GM12864 (cell line): ENCODE measurements around the gene FCN2.

Experiments used
- DNase-seq: peaks from one replicate; pipeline ENCODE4 v3.0.0-alpha.2; 2011; ENCODE audit warnings: low read depth
- H3K4me3 ChIP-seq: 2 replicates; pipeline ENCODE4 v1.5.1; 2011; ENCODE audit warnings: mild to moderate bottlenecking, low read depth, low read length, control low read depth
- TF ChIP-seq, protein P1 (sequence below): IDR thresholded peaks from 2 replicates; pipeline ENCODE4 v1.5.1; 2011; ENCODE audit warnings: low read depth, mild to moderate bottlenecking, moderate library complexity, low read length, control low read depth, inconsistent platforms; ENCODE audit errors: missing control alignments

Gene FCN2

DNA sequence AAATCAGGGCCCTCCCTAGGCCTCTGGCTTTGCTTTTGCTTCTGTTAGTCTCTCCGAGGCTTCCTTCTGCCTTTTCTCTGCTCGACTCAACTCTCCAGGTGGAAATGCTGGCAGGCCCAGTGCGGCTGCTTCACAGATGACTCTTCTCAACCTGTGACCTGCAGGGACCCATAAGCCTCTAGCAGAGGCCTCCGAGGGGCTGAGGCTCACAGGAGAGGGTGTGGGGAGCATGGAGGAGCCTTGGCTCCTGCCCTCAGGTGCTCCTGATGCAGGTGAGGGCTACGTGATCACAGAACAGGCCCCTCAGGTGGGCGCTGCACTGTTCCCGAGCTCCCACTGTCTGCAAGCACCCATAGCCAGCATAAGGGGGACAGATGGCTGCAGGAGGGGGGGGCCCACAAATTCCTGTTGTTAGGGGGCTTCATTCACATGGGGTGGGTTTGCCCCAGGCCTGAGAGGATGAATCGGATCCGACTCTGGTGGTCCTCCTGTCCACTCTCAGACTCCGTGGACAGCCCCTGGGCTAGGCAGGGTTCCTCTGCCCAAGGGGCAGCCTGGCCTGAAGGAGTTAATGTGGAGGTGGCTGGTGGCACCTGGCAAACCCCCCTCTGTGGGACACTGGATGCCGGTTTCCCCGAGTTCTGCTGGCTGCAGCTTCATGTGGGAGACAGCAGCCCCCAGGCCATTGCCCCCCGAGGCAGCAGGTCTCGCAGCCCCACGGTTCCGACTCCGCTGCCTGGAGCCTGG, 10.9 kb upstream of the FCN2 start:
- H3K4me3 ChIP-seq: no peak overlapping the region
- DNase-seq: no peak
- TF ChIP-seq, protein P1, sequence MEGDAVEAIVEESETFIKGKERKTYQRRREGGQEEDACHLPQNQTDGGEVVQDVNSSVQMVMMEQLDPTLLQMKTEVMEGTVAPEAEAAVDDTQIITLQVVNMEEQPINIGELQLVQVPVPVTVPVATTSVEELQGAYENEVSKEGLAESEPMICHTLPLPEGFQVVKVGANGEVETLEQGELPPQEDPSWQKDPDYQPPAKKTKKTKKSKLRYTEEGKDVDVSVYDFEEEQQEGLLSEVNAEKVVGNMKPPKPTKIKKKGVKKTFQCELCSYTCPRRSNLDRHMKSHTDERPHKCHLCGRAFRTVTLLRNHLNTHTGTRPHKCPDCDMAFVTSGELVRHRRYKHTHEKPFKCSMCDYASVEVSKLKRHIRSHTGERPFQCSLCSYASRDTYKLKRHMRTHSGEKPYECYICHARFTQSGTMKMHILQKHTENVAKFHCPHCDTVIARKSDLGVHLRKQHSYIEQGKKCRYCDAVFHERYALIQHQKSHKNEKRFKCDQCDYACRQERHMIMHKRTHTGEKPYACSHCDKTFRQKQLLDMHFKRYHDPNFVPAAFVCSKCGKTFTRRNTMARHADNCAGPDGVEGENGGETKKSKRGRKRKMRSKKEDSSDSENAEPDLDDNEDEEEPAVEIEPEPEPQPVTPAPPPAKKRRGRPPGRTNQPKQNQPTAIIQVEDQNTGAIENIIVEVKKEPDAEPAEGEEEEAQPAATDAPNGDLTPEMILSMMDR: no peak

GRCh38 chr9:134870301-134870694, 10.3 kb upstream of the FCN2 start:
- no peak for DNase-seq
- TF ChIP-seq, protein P1: no peak

DNA sequence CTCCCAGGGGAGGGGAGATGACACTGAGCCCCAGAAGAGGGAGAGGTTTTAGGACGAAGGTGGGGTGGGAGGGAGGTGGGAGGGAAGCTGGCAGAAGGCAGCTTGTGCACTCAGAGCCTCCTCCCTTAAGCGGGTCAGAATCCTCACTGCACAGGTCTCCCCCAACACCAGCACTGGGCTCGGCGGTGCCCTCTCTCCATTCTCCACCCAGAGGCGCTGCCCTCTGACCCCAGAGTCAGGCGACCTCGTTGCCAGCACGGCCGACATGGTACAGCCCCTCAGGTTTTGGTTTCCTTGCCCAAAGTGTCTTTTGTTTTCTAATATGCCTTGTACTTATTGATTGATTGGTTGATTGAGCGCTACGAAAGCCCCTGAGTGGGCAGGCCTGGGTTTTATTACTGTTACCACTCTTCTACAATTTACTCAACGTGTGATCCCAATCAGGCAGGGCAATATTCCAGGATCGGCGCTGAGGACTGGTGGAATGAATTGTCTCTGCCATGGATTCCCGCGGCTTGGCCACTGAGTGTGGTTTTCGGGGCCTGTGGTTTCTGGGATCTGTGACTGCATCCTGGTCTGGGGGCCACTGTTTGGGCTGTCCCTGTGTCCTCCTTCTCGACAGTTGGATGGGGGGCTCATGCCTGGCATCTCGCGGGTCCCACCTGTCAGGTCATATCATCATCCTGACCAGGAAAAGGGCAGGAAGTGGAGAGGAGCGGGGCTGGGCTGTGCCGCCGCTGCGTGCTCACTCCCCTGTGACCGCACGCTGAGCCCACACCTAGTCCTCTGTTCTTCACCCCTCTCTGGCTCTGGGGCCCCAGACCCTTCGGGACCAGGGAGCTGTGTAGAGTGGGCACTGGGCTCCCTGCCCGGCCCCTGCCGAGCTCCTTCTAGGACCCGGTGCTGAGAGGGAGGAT, 9.6 kb upstream of the FCN2 start:
- no peak for DNase-seq
- TF ChIP-seq, protein P1: no peak
- H3K4me3 ChIP-seq: no peak overlapping the region

More at GRCh38 chr9:134870301-134870694, 10.3 kb upstream of the FCN2 start:
- no peak overlapping the region for H3K4me3 ChIP-seq

- TF ChIP-seq, protein P1: no peak
- H3K4me3 ChIP-seq: no peak overlapping the region
- no peak for DNase-seq
Observed at GRCh38 chr9:134871697-134872340, 8.8 kb upstream of the FCN2 start.

- H3K4me3 ChIP-seq: no peak overlapping the region
Observed at GRCh38 chr9:134872482-134873231, 8.0 kb upstream of the FCN2 start.

DNA sequence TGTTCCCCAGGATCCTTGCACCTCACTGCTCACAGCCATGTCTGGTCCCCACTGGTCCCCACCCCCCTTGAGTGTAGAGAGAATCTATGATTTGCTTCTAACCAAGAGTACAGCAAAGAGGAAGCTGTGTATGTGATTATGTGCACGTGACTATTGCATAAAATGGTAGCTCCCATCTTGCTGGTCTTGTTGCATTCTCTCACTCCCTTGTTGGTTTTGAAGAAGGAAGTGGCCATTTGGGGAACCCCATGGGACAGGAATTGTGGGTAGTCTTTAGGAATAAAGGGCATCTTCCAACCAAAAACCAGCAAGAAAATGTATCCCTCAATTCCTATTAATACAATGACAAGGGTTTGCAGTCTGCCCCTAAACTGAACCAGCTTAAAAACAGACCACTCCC, 5.2 kb upstream of the FCN2 start:
- no peak for DNase-seq
- TF ChIP-seq, protein P1: no peak
- H3K4me3 ChIP-seq: no peak overlapping the region

More at GRCh38 chr9:134872482-134873231, 8.0 kb upstream of the FCN2 start:
- DNase-seq: no peak
- TF ChIP-seq, protein P1: no peak
